PFSK-1 (cell line): ENCODE measurements around the gene TTYH3.

Experiments
- FOXP2 ChIP-seq: optimal IDR thresholded peaks from 2 replicates; pipeline ENCODE3; 2011; ENCODE audit warnings: borderline replicate concordance, control low read depth, inconsistent platforms; ENCODE audit not compliant: insufficient read depth; ENCODE audit errors: extremely low read length, extremely low read depth
- POLR2AphosphoS5 ChIP-seq: IDR thresholded peaks from 2 replicates; pipeline ENCODE4 v1.6.1; 2012; ENCODE audit warnings: low read depth, mild to moderate bottlenecking, control low read depth, low read length, moderate library complexity
- REST ChIP-seq, 2 experiments: IDR thresholded peaks; 2 replicates each; pipeline versions ENCODE4 v1.6.1 to v1.8.0; 2011 to 2012; ENCODE audit warnings: low read depth in 2 of 2, low read length in 2 of 2, control low read depth in 1 of 2, inconsistent platforms in 1 of 2, mild to moderate bottlenecking in 1 of 2, moderate library complexity in 1 of 2; ENCODE audit not compliant: insufficient read depth in 1 of 2
- SIN3A ChIP-seq: IDR thresholded peaks from 2 replicates; pipeline ENCODE4 v1.6.1; 2012; ENCODE audit warnings: mild to moderate bottlenecking, low read length, moderate library complexity, borderline replicate concordance; ENCODE audit not compliant: insufficient read depth
- TAF1 ChIP-seq: IDR thresholded peaks from 2 replicates; pipeline ENCODE4 v1.6.1; 2012; ENCODE audit warnings: low read length, control low read depth, borderline replicate concordance; ENCODE audit not compliant: insufficient read depth

The TTYH3 gene

DNA sequence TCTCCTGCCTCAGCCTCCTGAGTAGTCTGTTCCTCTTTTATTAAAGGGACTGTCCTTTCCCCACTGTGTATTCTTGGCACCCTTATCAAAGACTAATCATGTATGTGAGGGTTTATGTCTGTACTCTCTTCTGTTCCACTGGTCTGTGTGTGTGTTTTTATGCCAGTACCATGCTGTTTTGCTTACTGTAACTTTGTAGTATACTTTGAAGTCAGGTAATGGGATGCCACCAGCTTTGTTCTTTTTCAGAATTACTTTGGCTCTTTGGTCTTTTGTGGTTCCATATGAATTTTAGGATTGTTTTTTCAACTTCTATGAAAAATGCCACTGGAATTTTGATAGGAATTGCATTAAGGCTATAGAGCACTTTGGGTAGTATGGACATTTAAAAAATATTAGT is 42.1 kb downstream of the TTYH3 start:
- TF ChIP-seq POLR2AphosphoS5 (no peak), TAF1 (no peak), REST (IDR thresholded peaks at IDR 0.05; ENCODE audit: insufficient read depth in 1 of 2, low read depth in 2 of 2, low read length in 2 of 2) (no peak), FOXP2 (no peak), SIN3A (no peak)

GRCh38 chr7:2675256-2675764 is 43.5 kb downstream of the TTYH3 start:
- TF ChIP-seq POLR2AphosphoS5: no peak

- TF ChIP-seq SIN3A: no peak
- TF ChIP-seq REST (IDR thresholded peaks at IDR 0.05; ENCODE audit: insufficient read depth in 1 of 2, low read depth in 2 of 2, low read length in 2 of 2): no peak
These were observed 48.5 kb downstream of the TTYH3 start for GRCh38 chr7:2680256-2680655.

GRCh38 chr7:2680792-2681490 is 49.2 kb downstream of the TTYH3 start:
- TF ChIP-seq SIN3A (no peak), FOXP2 (no peak), POLR2AphosphoS5 (no peak), TAF1 (no peak), REST (IDR thresholded peaks at IDR 0.05; ENCODE audit: insufficient read depth in 1 of 2, low read depth in 2 of 2, low read length in 2 of 2) (no peak)

DNA sequence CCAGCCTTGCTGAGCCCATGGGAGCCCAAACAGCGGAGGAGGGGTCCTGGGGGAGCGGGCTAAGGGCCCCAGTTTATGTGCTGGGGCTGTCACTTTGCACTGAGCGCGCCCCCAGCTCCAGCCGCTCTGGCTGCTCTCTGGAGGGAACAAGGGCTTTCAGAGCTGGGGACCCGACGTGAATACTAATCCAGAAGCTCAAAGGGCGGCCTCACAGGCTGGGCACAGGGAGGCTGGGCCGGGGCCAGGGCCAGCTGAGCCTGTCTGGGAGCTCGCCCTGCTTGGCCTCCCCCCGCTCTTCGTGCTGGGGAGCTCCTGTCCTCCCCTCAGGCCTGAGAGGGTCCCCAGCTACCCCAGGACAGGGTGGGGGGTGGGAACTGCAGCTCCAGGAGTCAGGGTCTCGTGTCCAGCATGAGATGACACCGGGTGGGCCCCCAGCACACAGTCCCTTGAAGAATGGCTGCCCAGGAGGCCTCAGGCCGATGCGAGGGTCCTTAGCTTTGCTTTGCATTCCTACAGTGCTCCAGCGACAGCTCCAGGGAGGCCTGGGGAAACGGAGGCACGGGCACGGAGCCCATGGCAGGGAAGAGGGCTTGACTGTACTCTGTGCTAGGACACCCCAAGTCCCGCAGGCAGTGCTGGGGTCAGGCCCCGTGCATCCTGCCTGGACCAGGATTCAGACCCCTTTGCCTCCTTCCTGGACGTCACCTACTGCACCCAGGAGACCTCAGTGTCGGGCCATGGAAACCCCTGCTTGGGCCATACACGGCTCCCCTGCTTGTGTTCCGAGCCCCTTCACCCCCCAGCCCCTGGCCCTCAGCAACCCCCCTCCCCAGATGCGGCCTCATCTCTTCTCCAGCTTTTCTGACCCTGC is 50.4 kb downstream of the TTYH3 start:
- no peak for TF ChIP-seq POLR2AphosphoS5
- TF ChIP-seq REST (IDR thresholded peaks at IDR 0.05; ENCODE audit: insufficient read depth in 1 of 2, low read depth in 2 of 2, low read length in 2 of 2): no peak
- no peak for TF ChIP-seq SIN3A
- TF ChIP-seq FOXP2: no peak
